LoVo (cell line): ENCODE results near the gene MCTP1.
"Not testable (repeated sequence)": the region's sequence is repeated elsewhere in the genome, so short reads cannot be mapped to it uniquely, and the experiment has no call there.

Source experiments
- DNase-seq: peaks from one replicate; pipeline ENCODE4 v3.0.0-alpha.2; 2016; ENCODE audit warnings: low spot score

MCTP1 gene

DNA sequence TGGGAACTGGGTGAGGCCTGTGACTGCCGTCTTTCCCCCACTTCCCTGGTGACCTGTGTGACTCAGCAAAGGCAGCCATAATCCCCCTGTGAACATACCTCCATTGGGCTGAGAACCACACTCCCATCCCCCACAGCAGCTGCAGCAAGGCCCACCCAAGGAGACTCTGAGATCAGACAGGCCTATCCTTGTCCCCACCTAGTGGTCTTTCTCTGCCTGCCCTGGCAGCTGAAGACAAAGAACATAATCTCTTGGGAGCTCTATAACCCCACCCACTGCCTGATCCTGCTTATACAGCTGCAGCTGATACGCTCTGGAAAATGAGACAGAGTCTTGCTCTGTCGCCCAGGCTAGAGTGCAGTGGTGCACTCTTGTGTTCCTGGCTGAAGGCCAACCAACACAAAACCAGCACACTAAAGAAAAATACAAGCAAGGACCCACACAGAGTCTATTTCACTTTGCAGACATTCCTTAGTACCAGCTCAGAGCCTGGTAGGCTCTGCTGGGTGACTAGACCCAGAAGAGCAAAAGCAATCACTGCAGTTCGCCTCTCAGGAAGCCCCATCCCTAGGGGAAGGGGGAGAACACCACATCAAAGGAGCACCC, 106.7 kb downstream of the MCTP1 start:
- no peak for DNase-seq

DNA sequence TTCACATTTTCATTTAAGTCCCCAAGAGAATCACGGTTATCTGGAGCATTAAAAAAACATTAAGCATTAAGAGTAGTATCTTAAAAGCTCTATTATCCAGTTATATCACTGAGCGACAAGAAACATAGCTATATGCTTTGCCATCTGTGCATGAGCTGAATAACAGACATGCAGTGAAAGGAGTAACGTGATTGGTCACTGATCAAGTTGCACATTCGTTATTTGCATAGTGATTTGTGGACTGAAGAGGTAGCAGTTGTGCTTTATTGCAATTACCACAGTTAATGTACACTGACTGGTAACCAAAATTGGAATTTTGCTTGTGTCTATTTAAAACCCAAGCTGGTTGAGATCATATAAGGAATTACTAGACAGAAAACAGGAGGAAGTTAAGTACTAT, 107.4 kb downstream of the MCTP1 start:
- DNase-seq, result no peak

DNA sequence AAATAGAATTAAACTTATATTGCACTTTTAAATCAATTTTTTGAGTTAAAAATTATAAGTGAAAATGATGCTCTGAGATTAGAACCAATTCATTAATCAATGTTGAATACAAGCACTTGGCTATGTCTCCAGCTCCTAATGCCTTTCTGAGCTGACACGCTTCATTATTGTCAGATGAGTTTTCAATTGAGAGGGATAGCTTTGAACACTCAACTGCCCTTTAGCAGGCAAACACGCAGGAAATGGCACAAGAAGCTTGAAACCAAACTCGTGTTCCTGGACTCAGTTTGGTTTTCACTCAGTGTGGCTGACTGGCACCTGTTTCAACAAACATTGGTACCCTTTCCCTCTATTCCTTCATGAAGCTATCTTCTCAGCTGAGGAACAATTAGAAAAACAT, 109.8 kb downstream of the MCTP1 start:
- no peak for DNase-seq

DNA sequence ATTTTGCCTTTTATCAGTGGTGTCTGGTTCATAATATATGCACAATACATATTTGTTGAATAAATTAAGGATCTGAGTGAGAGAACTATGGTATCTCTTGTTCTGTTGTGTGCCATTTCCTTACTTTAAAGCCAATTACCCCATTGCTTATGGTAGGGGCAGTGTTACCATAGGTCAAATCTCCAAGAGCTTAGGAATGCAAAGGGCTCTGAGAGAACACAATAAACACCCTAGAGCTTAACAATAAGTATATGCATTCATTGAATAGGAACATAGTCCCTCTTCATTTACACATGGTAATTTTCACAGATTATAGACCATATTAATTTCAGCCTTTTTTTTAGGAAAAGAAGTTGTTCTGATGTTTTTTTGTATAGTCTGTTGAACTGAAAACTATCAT, 112.2 kb downstream of the MCTP1 start:
- DNase-seq, result no peak

DNA sequence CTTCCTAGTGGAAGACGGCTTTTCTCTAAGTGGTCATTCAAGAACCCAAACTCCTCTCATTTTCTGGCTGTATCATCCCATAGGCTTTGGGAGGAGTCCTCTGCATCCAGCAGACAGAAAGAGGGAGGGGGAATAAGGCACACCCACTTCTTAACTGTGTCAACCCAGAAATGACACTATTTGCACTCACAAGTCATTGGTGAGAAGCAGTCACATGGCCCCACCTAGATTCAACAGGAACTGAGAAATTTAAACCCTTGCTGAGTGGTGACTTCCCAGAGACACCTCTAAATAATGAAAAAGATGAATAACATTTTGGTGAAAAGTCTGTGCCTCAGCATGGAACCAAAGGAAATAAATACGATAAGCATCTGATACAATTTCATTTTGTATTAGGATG, 120.0 kb downstream of the MCTP1 start:
- no peak for DNase-seq

DNA sequence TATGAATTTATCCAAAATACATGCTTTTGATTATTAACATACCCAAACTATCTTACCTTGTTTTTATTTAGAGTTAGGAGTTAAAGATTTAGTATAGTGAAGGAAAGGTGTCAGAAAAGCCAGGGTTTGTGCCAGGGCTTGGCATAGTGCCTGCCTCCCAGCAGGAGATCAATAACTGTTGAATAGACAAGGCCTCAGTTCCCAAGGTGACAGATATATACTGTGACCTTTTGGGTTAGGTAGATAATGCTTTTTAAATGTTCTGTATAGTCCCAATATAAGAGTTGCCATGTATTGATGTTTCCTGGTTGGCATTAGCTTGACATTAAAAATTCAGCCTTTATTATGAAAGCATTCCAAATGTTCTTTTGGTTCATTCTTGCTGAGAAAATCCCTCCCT, 121.8 kb downstream of the MCTP1 start:
- no peak for DNase-seq

DNA sequence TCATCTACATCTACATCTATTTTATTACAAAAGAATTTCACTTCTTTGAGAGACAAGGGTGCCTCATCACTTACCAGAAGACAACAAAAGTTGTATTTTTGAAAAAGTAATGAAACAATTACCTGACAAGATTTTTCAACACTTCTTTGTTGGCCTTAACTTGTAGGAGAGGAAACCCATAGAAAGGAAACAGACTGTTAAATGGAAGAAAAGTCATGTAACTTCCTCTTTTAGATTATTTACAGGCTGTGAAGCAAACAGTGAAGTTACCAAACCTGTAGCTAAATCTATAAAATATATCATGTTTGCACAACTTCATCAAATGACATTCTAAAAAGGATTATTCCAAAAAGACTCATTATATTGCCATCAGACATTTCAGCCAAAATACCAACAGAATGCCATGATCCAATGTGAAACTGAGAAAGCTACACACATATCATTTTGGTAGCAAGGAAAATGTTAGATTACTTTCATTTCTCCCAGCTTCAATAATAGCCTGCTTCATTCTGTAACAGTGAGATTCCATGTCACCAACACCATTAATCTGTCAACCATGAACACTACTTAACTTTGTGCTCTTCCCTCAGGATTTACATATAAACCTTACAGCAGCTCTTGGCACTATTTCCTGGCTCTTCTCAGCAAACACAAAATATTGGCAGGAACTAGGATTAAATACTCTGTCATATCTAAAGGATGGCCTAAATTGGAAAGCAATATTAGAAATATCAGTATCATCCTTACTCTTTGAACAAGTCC, 122.5 kb downstream of the MCTP1 start:
- no peak for DNase-seq

DNA sequence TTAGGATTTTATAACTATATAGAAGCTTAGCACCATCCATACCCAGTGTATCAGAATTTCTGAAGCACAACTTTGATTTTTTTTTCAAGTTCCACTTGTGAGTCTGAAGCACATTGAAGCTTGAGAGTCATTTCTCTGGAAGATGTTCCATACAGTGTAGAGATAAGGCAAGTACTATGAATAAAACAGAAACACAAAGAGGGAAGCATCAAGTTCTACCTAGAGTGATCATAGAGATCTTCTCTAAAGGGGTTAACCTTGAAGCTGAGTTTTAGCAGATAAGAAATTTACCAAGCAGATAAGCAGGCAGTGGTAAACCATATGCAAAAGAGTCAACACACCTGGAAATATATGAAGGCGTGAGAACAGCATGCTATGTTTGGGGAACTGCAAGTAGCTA, 125.3 kb downstream of the MCTP1 start:
- no peak for DNase-seq

DNA sequence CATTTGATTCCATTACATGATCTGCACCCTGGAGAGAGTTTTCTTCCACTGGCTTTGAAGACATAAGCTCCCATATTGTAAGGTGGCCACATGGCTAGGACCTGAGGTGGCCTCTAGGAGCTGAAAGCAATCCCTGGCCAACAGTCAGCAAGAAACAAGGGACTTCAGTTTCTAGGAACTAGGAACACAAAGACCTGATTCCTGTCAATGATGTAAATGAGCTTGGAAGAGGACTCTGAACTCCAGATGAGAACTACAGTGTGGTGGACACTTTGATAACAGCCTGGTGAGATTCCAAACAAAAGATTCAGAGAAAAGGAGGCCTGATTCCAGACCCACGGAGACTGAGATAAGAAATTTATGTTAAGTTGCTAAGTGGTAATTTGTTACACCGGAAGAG, 129.0 kb downstream of the MCTP1 start:
- no peak for DNase-seq

DNA sequence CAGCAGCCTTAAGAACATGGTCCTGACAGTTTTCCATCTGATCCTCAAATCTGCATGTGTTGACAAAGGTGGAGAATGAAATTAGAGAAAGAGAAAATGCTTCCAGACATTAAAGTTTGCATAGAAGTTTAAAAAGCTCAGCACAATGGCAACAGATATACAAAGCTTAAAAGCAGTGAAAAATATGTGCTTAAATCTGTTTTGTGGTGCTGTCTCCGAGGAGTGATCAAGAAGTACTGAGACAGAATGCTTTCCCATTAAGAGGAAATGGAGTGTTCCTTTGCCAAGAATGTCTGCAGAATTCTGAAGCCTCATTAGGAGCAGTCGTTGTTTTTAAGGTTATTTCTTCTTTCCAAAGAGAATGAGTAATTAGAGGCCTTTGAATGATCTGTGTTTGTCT, 131.4 kb downstream of the MCTP1 start:
- no peak for DNase-seq

DNA sequence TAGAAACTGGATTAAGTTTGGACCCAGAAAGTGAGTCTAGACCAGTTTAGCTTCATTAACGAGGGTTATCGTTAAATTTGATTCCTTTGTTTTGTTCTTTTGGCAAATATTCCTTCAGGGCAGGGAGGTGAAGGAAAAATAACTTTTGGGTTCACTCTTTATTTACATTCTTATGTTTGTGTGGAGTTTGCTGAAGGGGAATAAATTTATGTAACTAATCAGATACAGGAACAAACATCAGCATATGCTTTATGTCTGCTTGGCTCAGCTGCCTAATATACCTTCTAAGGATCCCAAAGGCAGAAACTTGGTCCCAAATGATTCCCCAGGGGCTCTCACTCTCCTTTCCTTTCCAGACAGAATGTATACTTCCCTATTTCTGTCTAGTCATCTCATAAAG, 132.4 kb downstream of the MCTP1 start:
- DNase-seq, result no peak

DNA sequence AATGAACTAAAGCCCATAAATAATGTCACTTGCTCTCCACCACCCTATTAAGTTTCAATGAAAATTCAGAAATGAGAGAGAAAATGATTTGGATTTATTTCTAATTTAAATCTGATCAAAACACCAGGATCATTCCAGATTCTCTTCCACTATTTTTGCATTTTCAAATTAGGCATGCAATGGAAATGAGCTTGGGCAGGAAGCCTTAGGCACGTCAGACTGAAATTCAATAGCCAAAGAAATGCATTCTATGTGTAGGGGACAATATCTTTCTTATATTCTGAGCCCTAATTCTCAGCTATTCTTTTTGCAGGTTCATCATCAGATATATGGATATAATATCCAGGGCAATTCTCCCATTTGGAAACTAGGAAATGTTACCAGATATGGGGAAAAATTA, 132.8 kb downstream of the MCTP1 start:
- DNase-seq, result no peak

DNA sequence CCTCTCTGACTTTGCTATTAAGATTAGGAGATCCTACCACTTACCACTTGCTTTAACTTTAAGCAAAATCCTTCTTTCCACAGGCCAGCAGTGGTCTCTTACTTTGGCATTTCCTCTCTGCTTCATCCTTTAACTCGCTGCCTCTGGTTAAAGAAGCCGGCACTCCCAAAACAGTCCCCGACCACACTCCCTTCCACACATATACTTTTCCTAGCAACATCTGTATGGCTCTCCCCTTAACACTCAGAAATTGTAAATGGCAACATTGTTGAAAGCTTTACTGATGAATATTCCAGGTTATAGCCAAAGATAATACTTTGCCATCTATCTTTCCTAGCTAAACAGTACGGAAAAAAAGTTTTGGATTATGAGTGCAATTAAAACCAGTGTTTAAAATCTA, 133.2 kb downstream of the MCTP1 start:
- DNase-seq, result no peak

DNA sequence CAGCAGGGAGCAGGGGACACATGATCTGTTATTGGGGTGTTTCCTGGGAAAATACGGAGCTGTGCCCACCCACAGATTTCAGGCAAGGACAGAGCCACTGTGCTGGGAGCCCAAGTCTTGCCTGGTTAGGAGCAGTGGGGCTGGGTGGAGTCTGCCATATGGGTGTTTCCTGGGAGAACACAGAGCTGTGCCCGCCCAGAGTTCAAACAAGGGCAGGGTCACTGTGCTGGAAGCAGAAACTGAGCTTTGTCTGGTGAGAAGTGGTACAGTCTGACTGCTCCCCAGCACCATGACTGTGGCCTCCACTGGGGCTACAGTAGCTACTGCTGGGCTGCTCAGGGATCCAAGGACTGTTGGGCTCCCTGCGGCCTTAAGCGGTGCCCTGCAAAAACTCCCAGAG, 135.5 kb downstream of the MCTP1 start:
- no peak for DNase-seq

DNA sequence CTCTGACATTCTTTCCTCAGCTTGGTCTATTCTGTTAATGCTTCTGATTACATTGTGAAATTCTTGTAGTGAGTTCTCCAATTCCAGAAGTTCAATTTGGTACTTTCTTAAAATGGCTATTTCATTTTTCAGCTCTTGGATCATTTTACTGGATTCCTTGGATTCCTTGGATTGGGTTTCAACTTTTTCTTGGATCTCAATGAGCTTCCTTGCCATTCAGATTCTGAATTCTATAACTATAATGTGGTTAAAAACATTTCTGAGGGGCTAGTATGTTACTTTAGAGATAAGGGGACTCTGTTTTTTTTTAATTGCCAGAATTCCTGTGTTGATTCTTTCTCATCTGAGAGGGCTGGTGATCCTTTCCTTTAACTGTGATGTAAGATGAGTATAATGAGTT, 136.4 kb downstream of the MCTP1 start:
- DNase-seq, result no peak

DNA sequence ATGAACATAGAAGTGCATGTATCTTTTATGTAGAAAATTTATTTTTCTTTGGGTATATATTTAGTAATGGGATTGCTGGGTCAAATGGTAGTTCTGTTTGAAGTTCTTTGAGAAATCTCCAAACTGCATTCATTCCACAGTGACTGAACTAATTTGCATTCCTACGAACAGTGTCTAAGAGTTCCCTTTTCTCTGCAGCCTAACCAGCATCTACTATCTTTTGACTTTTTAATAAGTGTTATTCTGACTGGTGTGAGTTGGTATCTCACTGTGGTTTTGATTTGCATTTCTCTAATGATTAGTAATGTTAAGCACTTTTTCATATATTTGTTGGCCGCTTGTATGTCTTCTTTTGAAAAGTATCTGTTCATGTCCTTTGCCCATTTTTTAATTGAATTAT, 141.0 kb downstream of the MCTP1 start:
- DNase-seq, result not testable (repeated sequence)

DNA sequence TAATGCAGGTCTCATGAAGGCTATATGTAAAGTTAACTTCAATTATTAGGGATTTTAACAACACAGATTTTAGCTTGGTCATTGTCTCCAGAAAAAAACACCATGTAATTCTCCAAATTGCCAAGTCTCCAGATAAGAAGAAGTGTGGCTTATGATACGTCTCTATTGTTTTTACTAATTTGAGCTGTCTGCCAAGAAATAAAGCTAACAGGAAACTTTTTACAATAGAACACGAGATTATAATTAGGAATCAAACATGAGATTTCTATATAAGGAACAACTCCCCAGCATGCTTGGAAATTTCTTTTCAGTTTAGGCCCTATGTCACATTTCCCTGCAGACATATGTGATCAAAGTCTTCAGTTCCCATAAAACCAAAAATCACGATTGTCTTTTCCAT, 142.7 kb downstream of the MCTP1 start:
- no peak for DNase-seq

DNA sequence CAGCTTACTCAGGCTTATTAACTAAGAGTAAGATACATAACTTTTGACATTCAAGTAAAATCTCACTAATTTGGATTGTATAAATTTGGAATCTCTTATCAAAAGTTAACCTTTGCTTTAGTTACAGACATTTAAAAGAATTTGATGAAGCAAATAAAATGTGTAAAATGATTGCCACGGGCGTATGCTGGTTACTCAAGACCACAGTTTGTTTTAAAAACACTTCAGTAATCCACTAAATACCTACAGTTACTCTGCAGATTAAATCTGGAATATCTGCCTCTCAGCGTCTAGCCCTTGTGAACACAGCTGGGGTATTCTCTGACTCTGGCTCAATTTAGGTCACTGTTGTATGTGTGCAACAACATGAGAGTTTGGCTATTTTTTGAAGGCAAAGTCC, 143.8 kb downstream of the MCTP1 start:
- DNase-seq, result no peak

DNA sequence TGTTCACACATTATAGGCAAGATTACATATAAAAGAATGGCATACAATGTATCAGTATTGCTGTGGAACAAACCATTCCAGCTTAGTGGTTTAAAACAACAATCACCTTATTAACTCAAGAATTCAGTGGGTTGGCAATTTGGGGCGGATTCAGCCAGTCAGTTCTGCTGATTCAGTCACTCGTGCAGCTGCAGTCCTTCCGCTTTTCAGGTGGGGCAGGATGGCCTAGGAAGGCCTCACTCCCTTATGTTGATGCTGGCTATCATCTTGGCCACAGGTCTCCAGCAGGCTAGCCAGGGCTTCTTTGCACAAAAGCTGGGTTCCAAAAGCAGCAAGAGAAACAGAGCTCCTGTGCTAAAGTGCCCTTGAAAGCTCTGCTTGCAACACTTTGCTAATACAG, 150.6 kb downstream of the MCTP1 start:
- no peak for DNase-seq

DNA sequence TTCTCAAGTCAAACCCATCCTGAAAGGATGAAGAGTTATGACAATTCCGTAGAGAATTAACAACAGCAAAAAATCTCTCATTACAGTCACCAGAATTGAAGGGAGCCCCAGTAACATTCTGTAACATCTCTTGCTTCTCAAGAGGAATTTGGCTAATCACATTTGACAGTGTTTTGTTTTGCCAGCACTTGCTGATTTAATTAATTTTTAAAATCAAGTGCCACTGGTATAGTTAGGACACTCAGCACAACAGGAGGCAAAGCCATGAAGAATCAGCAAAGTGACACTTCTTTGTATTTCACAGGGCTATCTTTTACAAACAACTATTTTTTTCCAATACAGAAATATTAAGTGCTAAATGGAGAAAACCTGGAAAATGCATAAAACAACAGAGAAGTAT, 152.8 kb downstream of the MCTP1 start:
- DNase-seq, result no peak

DNA sequence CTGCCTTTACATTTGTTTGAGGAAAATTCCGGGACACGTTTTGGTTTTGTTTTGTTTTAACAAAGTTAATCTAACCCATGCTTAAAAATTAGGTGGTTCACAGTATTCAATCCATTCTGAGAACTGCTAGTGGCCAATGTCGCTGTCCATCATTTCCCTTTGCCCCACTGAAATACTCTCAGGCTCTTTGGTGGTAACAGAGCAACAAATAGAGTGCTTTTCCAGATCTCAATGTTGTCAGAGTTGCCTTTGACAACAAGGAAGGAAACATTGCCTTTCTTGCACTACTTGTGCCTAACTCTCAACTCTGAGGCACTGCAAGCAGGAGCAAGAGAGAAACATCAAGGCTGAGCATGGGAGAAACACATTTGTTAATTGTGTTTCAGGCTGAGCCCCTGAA, 154.0 kb downstream of the MCTP1 start:
- no peak for DNase-seq

DNA sequence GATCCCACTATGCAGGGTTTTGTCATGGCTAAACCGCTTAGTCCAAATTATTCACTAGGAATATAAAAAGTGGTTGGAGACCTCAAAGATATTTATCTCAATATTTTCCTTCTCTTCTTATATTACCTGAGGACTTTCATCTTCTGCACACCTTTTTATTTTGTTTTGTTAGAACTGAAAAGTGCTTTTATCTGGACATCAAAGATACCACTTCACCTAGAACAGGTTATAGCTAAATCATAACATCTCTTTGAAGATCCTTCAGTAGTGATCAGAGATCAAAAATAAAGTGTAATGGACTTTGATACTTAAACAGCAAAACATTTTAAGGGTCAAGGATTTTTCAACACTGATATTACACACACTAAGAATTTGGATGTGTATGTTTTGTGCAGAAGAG, 160.2 kb downstream of the MCTP1 start:
- DNase-seq, result no peak

DNA sequence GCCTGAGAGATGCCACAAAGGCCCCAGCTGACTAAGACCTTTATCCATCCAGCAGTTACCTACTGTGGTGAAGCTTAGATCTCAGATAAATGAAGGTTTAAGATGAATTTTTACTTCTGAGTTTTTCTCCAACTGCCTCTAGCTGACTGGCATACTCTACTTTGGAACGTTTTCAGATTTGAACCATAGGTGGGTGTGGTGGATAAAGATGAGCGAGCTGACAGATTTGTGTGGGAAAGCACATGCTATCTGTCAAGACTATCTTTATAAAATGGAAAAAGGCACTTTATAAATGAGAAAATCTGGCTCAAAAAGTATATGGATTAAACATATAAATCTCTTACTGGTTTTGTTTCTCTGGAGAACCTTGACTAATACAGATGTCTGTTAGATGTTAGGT, 160.8 kb downstream of the MCTP1 start:
- DNase-seq, result no peak

DNA sequence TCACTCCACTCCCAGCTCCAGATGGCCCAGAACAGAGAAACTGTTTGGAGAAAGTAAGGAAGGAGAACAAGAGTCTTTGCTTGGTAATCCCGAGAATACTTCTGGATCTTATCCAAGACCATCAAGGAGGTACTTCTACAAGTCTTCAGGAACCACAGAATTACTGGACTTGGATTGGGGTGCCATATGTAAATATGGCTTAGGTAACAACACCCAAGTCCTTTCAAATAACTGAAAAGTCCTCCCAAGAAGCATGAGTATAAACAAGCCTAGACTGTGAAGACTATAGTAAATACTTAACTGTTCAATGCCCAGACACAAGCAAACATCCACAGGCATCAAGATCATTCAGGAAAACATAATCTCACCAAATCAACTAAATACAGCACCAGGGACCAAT, 170.0 kb downstream of the MCTP1 start:
- DNase-seq, result no peak
